Activated CD4-positive, alpha-beta memory T cell treated with anti-CD3 and anti-CD28 coated beads, Interleukin-2, amount 10 ng/mL, durations not matched to agents 7 days and 5 days (primary cell): ENCODE measurements around the gene ZDHHC11B. TPM values are rescaled to one million over a fixed set of nuclear protein-coding genes. Genes with fewer than 3 reads are reported as not detected.
"Not testable (repeated sequence)": the region's sequence is repeated elsewhere in the genome, so short reads cannot be mapped to it uniquely, and the experiment has no call there.

Experiments used
- CTCF ChIA-PET: fragments of 350-600 bp; sonication (Branson Sonifier 250); formaldehyde crosslinking; loops from one replicate; lab custom pipeline; 2021; ENCODE audit warnings: antibody characterized with exemption, inconsistent platforms; lab: Charles Lee
- POLR2A ChIA-PET: fragments of 350-600 bp; sonication (Branson Sonifier 250); formaldehyde crosslinking; loops from one replicate; lab custom pipeline; 2021; ENCODE audit warnings: antibody characterized with exemption; lab: Charles Lee
- DNase-seq: peaks from one replicate; pipeline ENCODE4 v3.0.0-alpha.2; 2020
- H3K27ac Mint-ChIP-seq: one replicate; pipeline ENCODE4 v1.8.0; 2021; ENCODE audit warnings: mild to moderate bottlenecking, mixed read lengths
- H3K27me3 Mint-ChIP-seq: one replicate; pipeline ENCODE4 v1.8.0; 2021; ENCODE audit warnings: mixed read lengths
- H3K36me3 Mint-ChIP-seq: one replicate; pipeline ENCODE4 v1.8.0; 2021; ENCODE audit warnings: low read depth, mixed read lengths
- H3K4me1 Mint-ChIP-seq: one replicate; pipeline ENCODE4 v1.8.0; 2021; ENCODE audit warnings: mixed read lengths
- H3K4me3 Mint-ChIP-seq: one replicate; pipeline ENCODE4 v1.8.0; 2021; ENCODE audit warnings: mild to moderate bottlenecking, mixed read lengths
- H3K9me3 Mint-ChIP-seq: one replicate; pipeline ENCODE4 v1.8.0; 2021; ENCODE audit warnings: mixed read lengths
- total RNA-seq, 2 experiments: library from RNA; stranded (reverse); gene quantifications; one replicate each; pipeline ENCODE4 v1.2.3, GENCODE V29; 2021

Gene ZDHHC11B
- total RNA-seq, 2 experiments from 2014 or later: not detected

DNA sequence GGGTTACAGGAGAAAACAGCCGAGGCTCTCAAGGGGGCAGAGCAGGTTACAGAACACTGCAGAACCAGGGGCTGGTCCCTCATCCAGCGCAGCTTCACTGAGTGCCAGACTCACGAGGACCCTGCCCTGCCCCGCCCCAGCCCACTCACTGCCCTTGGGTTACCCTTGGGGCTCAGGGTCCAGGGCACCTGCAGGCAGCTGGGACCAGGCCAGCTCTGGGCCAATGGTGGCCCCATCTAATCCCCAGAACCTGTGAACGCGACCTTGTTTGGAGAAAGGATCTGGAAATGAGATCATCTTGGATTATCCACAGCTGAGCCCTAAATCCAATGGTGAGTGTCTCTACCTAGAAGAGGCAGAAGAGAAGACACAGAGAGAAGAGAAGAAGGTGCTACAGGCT lies 6.1 kb downstream of the ZDHHC11B start:
- POLR2A ChIA-PET, H3K27me3 Mint-ChIP-seq, H3K4me1 Mint-ChIP-seq, DNase-seq, H3K9me3 Mint-ChIP-seq, H3K4me3 Mint-ChIP-seq, CTCF ChIA-PET, H3K27ac Mint-ChIP-seq, H3K36me3 Mint-ChIP-seq: not testable (repeated sequence)

DNA sequence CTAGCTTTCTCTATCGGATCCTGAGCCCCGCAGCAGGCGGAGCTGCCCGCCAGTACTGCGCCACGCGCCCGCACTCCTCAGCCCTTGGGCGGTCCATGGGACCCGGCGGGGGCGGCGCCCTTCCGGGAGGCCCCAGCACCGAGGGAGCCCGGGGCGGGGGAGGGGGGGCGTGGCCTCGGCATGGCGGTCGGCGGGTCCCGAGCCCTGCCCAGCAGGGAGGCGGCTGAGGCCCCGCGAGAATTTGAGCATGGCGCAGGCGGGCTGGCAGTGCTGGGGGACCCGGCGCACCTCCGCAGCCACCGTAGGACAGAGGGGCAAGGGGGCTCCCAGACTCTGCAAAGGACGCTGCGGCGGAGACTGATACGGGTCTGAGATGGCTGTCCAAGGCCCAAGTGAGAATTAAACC lies 6.8 kb downstream of the ZDHHC11B start:
- no peaks in the 10 kb centered on the region for H3K27me3 Mint-ChIP-seq
- H3K9me3 Mint-ChIP-seq: no peaks in the 10 kb centered on the region
- ChIA-PET POLR2A (no interaction called here), CTCF (no interaction called here)
- no peak overlapping the region for H3K27ac Mint-ChIP-seq
- no peaks in the 10 kb centered on the region for H3K36me3 Mint-ChIP-seq
- H3K4me3 Mint-ChIP-seq: no peak overlapping the region
- DNase-seq: no peak
- no peaks in the 10 kb centered on the region for H3K4me1 Mint-ChIP-seq

DNA sequence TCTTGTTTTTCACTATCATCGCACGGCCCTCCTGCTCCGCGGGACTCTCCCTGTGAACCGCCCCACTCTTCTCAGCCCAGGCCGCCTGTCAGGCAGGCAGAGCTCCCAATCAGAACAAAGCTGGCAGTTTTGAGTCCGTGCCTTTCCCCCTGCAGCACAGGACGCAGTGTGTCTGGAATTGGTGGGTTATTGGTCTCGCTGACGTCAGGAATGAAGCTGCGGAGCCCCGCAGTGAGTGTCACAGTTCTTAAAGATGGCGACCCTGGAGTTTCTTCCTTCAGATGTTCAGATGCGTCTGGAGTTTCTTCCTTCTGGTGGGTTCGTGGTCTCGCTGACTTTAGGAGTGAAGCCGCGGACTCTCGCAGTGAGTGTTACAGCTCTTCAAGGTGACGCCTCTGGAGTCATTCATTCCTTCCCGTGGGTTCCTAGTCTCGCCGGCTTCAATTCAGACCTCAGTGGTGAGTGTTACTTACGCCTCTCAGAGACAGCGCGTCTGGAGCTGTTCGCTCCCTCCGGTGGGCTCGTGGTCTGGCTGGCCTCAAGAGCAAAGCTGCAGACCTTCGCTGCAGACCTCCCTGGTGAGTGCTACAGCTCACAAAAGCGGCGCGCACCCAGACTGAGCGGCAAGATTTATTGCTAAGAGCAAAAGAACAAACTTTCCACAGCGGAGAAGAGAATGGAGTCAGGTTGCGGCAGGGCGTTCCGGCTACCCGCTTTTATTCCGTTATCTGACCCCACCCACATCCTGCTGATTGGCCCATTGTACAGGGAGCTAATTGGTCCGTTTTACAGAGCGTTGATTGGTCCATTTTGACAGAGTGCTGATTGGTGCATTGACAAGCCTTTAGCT lies 7.4 kb downstream of the ZDHHC11B start:
- Mint-ChIP-seq H3K4me3 (no peak overlapping the region), H3K4me1 (no peaks in the 10 kb centered on the region), H3K27ac (no peak overlapping the region), H3K9me3 (no peaks in the 10 kb centered on the region), H3K36me3 (no peaks in the 10 kb centered on the region), H3K27me3 (no peaks in the 10 kb centered on the region)
- ChIA-PET CTCF (no interaction called here), POLR2A (no interaction called here)
- peak; percentile 15 for DNase-seq

DNA sequence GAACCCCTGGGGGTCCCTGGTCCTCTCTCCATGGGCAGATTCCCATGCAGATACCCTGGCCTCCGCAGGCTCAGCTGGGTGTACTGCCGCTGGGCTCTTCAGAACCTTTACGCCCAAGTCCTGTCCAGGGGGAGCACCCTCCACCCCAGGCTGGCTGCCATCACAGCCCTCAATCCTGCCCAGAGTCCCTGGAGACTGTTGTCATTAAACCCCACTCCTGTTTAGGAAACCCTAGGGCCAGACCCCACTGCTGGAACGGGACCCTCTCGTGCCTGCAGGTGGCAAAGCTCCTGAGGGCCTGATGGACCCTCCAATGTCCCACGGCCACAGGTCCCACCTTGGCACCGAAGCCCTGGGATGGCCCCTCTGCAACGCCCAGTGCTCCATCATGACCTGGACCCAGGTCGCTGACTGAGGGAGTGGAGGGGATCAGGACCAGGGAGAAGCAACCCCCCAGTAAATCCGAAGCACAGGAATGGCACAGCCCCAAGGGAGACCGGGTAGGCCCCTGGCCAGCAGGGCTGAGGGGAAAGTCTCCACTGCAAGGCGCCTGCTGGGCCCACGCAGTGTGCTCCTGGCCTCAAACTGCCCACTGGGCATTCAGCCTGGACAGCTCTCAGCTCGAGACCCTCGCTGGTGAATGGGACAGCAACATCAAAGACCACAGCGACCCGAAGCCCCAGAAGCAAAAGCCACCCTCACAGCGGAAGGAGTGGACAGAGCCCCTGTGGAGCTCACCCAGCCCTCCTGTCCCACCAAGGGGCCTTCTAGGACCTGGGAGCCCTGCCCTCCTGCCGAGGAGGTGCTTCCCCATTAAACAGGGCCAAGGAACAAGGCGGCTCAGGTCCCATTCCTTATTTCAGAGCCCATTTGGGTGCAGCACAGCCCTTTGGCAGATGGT lies 8.3 kb downstream of the ZDHHC11B start:
- POLR2A ChIA-PET: no interaction called here
- CTCF ChIA-PET: no interaction called here
- no peaks in the 10 kb centered on the region for H3K36me3 Mint-ChIP-seq
- no peaks in the 10 kb centered on the region for H3K4me1 Mint-ChIP-seq
- H3K9me3 Mint-ChIP-seq: no peaks in the 10 kb centered on the region
- no peaks in the 10 kb centered on the region for H3K27me3 Mint-ChIP-seq
- H3K27ac Mint-ChIP-seq: no peak overlapping the region
- peak; percentile 15 for DNase-seq
- no peak overlapping the region for H3K4me3 Mint-ChIP-seq

DNA sequence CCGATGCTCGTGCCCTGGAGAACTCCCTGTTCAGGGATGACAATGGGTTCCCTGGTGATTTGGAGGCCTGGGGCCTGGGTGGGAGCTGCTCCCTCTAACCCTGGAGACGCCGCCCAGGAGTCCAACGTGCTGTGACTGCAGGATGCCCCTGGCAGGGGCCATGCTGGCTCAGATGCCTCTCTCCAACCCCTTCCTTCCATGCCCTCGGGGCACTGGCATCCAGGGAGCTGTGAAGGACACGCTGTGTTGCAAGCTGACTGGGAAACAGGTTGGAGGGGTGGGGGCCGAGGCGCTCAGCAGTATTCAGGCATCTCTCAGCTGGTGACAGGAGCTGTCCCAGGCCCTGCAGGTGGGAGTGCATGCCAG lies 9.0 kb downstream of the ZDHHC11B start:
- H3K36me3 Mint-ChIP-seq, H3K4me1 Mint-ChIP-seq, H3K27me3 Mint-ChIP-seq, H3K4me3 Mint-ChIP-seq, POLR2A ChIA-PET, H3K27ac Mint-ChIP-seq, CTCF ChIA-PET, H3K9me3 Mint-ChIP-seq, DNase-seq: not testable (repeated sequence)

DNA sequence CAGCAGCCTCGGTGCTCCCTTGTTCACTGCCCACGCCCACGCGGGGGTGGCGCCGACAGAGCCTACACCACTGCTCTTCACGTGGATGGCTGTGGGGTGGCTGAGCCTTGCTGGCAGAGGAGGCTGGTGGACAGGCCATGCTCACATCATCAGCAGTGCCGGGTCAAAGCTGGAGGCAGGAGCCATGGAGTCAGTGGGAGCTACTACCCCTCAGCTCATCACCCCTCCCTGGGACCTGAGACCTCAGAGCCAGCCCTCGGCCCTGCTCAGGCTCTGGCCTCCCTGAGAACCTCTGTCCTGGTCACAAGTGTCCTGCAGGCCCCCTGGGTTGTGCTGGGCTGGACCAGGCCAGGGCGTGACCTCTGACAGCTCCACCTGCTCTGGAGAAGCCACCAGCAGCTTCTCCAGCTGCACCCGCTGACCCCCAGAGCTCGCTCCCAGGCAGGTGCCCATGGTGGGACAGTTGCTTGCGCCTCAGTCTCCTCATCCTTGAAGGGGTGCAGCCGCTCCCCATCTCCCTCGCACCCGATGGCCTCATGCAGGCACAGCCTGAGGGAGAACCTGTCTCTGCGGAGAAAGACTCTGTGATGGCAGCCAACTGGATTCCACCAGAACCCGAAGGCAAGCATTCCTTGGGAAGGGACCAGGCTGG lies 9.5 kb downstream of the ZDHHC11B start:
- H3K9me3 Mint-ChIP-seq, POLR2A ChIA-PET, H3K4me1 Mint-ChIP-seq, CTCF ChIA-PET, H3K27ac Mint-ChIP-seq, H3K4me3 Mint-ChIP-seq, DNase-seq, H3K27me3 Mint-ChIP-seq, H3K36me3 Mint-ChIP-seq: not testable (repeated sequence)

DNA sequence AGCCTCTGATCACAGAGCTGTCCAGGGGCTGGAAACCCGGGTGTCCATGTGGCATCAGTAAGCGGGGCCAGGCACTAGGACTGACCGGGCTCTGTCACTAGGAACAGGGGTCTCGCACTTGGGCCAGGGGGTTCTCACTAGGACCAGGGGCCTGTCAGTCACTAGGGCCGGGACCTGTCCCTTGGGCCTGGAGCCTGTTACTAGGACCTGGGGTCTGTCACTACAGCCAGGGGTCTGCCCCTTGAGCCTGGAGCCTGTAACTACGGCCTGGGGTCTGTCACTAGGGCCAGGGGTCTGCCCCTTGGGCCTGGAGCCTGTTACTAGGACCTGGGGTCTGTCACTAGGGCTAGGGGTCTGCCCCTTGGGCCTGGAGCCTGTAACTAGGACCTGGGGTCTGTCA lies 10.2 kb downstream of the ZDHHC11B start:
- peak; percentile 14 for DNase-seq
- H3K4me1 Mint-ChIP-seq, H3K9me3 Mint-ChIP-seq, H3K4me3 Mint-ChIP-seq, POLR2A ChIA-PET, H3K36me3 Mint-ChIP-seq, H3K27ac Mint-ChIP-seq, CTCF ChIA-PET, H3K27me3 Mint-ChIP-seq: not testable (repeated sequence)

DNA sequence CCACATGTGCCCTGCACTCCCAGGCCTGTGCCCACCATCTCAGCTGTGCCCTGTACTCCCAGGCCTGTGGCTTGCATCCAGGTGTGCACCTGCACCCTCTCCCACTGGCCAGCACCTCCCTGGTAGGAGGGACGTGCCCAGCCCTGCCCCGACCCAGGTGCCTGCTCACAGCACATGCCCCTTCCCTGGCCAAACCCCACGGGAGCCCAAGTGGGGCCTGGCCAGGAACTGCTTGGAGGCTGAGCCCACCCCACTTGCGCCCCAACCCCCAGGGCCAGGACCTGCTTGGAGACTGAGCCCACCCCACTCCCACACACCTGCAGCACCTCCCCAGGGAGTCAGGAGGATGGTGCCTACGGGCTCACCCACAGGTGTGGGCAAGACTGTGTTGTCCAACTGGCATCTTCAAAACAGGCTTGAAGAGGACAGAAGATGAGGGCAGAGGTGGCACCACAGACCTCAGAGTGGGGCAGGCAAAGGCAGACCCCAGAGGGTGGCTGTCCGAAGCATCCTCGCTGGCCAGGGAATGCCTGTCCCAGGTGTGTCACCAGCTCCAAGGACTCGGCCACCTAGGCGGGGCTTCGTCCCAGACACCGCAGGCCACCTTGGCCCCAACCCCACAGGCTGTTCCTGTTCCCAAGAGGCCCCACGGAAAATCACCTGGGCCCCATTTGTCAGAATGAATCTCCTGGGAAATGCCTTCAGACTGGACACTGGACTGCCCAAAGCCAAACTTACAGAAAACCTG lies 10.8 kb downstream of the ZDHHC11B start:
- DNase-seq: peak; percentile 15
- ChIA-PET CTCF (no interaction called here), POLR2A (no interaction called here)
- Mint-ChIP-seq H3K9me3 (no peaks in the 10 kb centered on the region), H3K27ac (no peak overlapping the region), H3K36me3 (no peaks in the 10 kb centered on the region), H3K4me1 (no peaks in the 10 kb centered on the region), H3K27me3 (no peaks in the 10 kb centered on the region), H3K4me3 (no peak overlapping the region)

DNA sequence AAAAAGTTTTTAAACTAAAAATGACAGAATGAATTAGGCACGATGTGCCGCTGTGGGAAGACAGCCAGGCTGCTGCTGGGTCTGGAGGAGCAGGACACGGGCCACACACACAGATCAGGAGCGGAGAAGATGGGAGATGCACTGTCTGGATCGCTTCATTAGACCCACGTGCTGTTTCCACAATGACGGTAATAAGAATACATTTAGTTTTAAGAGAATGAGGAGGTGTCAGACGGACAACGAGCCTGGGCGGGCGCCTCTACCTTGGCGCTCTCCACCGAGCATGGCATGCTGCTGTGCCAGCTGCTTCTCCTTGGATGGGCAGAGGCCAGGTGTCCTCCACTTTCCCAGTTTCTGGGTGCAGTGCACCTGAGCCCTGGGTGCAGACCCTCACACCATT lies 11.6 kb downstream of the ZDHHC11B start:
- POLR2A ChIA-PET, H3K27me3 Mint-ChIP-seq, H3K4me3 Mint-ChIP-seq, H3K9me3 Mint-ChIP-seq, CTCF ChIA-PET, DNase-seq, H3K27ac Mint-ChIP-seq, H3K36me3 Mint-ChIP-seq, H3K4me1 Mint-ChIP-seq: not testable (repeated sequence)

DNA sequence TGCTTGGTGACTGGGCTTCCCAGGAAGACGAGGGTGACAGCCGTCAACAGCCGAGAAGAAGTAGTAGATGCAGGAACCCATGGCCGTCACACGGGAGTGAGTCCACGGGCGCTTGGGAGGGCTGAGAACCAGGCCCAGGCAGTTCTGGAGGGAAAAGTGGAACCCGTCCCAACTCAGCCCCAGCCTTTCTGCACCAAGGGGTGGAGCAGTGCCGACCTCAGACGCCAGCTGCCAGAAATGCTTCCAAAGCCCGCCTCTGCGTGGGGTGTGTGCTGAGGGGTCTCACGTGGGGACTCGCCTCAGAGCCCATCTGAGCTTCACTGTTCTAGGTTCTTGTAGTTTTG lies 12.0 kb downstream of the ZDHHC11B start:
- H3K27ac Mint-ChIP-seq, CTCF ChIA-PET, POLR2A ChIA-PET, DNase-seq, H3K4me3 Mint-ChIP-seq, H3K9me3 Mint-ChIP-seq, H3K27me3 Mint-ChIP-seq, H3K4me1 Mint-ChIP-seq, H3K36me3 Mint-ChIP-seq: not testable (repeated sequence)

DNA sequence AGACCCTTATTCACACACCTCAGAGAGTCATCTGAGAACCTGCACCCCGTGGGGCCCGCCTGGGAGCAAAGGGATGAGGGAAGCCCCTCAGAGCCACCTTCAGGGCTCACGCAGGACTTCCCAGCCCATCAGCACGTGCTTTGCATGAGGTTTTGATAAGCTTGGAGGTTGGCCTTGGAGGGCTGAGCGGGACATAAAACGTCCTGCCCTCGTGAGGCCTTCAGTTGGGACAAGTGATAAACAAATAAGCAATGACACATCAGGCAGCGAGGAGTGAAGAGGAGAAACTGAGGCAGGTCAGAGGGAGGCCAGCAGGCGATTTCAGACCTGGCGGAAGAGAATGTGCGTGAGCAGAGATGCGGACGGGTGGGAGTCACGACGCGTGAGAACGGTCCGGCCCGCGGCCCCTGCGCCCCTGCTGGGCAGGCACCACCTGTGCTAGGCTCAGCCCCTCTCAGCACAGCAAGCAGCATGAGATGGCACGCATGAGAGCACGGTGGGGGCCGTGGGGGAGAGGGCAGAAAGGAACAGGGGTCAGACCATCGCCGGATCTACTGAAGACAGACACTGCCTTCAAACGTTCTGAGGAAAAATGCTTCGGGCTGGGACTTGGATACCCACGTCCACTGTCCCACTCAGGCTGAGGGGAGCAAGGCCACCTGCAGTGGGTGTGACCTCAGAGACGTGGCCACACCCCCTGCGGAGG lies 12.5 kb downstream of the ZDHHC11B start:
- POLR2A ChIA-PET, H3K36me3 Mint-ChIP-seq, H3K4me3 Mint-ChIP-seq, H3K27ac Mint-ChIP-seq, H3K4me1 Mint-ChIP-seq, DNase-seq, H3K27me3 Mint-ChIP-seq, CTCF ChIA-PET, H3K9me3 Mint-ChIP-seq: not testable (repeated sequence)

DNA sequence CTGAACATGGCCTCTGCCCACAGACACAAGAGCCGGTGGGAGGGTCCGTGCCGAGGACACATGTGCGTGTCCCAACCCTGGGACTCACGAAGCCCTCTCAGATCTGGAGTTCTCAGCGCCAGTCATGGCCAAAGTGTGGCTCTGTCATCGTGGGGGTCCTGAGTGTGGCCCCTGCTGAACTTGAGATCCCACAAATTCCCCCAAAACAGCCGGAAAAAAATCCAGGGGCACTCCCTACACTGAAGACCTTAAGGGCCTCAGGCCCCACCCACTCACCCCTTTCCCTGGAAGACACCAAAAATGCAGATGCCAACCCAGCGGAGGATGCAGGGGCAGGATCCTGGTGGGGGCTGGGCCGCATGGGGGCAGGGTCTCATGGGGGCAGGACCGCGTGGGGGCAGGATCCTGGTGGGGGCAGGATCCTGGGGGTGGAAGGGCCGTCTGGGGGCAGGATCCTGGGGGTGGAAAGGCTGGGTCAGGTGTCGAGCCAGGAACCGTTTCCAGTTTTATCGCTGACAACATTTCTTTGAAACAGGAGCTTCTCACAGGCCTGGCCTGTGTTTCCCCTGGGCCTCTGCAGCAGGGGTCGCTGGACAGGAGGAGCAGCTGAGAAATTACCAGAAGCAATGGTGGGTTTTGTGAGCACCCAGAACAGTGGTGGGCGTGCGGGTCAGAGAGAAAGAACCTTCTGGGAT lies 13.3 kb downstream of the ZDHHC11B start:
- H3K27ac Mint-ChIP-seq, DNase-seq, H3K36me3 Mint-ChIP-seq: not testable (repeated sequence)

More for the DNA sequence above, 13.3 kb downstream of the ZDHHC11B start:
- H3K4me3 Mint-ChIP-seq, CTCF ChIA-PET, H3K27me3 Mint-ChIP-seq, POLR2A ChIA-PET, H3K9me3 Mint-ChIP-seq, H3K4me1 Mint-ChIP-seq: not testable (repeated sequence)
